Measurements from ENCODE around the gene BORCS6. TPM values are rescaled to one million over a fixed set of nuclear protein-coding genes. Genes with fewer than 3 reads are reported as not detected.

BORCS6 gene
- total RNA-seq, 1 donor from 2014 or later: 9.7 TPM

GRCh38 chr17:8192070-8192815, 2.3 kb upstream of the BORCS6 start:
- Mint-ChIP-seq H3K27ac (ENCODE audit: unreplicated experiment) (no peak overlapping the region), H3K9me3 (ENCODE audit: unreplicated experiment) (no peaks in the 10 kb centered on the region)

GRCh38 chr17:8190506-8190905, 526 bp upstream of the BORCS6 start:
- Mint-ChIP-seq H3K4me3 (ENCODE audit: unreplicated experiment) (peak overlapping the region; percentile 86), H3K9me3 (ENCODE audit: unreplicated experiment) (no peaks in the 10 kb centered on the region), H3K4me1 (ENCODE audit: unreplicated experiment) (peaks cover 10% of the 10 kb centered on the region), H3K27ac (ENCODE audit: unreplicated experiment) (peak overlapping the region; percentile 12), H3K36me3 (ENCODE audit: low read depth, unreplicated experiment) (peaks cover 4% of the 10 kb centered on the region), H3K27me3 (ENCODE audit: unreplicated experiment) (peaks cover 4% of the 10 kb centered on the region)
- DNase-seq (ENCODE audit: low spot score): no peak
- TF ChIP-seq CTCF (IDR thresholded peaks at IDR 0.05; ENCODE audit: unreplicated experiment): no peak

More at GRCh38 chr17:8192070-8192815, 2.3 kb upstream of the BORCS6 start:
- peak; percentile 73 for DNase-seq (ENCODE audit: low spot score)
- H3K4me3 Mint-ChIP-seq (ENCODE audit: unreplicated experiment): no peak overlapping the region
- H3K4me1 Mint-ChIP-seq (ENCODE audit: unreplicated experiment): peaks cover 10% of the 10 kb centered on the region
- no peak for TF ChIP-seq CTCF (IDR thresholded peaks at IDR 0.05; ENCODE audit: unreplicated experiment)
- H3K27me3 Mint-ChIP-seq (ENCODE audit: unreplicated experiment): peaks cover 5% of the 10 kb centered on the region
- peaks cover 4% of the 10 kb centered on the region for H3K36me3 Mint-ChIP-seq (ENCODE audit: low read depth, unreplicated experiment)

DNA sequence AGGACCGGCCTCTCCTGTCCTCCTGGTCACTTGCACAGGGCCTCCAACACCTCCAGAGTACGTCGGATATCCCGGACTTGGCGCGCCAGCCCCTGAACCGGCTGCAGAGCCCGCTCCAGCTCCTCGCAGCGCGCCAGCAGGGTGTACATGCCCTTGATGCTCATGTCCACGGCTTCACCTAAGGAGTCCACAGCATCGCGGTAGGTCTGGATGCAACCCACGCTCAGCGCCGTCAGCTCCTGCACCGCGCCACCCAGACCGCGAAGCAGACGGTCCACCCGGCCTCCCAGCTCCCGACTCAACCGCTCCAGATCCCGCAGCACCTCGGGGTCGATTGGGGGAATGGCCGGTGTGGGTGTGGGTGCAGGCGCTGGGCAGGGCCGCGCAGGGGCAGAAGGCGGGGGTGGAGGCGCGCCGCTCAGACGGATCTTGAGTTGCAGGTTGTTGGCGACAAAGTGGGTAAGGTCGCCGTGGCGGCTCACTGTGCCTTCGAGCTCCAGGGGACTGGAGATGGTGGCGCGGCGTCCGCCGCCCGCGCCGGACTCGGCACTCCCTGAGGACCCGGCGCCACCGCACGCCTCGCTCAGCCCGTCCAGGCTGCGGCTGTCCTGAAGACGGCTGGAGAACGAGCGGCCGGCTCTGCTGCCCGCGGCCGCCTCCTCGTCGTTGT, 804 bp downstream of the BORCS6 start:
- Mint-ChIP-seq H3K4me3 (ENCODE audit: unreplicated experiment) (peak overlapping the region; percentile 86), H3K9me3 (ENCODE audit: unreplicated experiment) (no peaks in the 10 kb centered on the region), H3K27ac (ENCODE audit: unreplicated experiment) (no peak overlapping the region), H3K4me1 (ENCODE audit: unreplicated experiment) (peaks cover 14% of the 10 kb centered on the region), H3K27me3 (ENCODE audit: unreplicated experiment) (peaks cover 4% of the 10 kb centered on the region), H3K36me3 (ENCODE audit: low read depth, unreplicated experiment) (peaks cover 4% of the 10 kb centered on the region)
- peak; percentile 23 for DNase-seq (ENCODE audit: low spot score)
- TF ChIP-seq CTCF (IDR thresholded peaks at IDR 0.05; ENCODE audit: unreplicated experiment): no peak

DNA sequence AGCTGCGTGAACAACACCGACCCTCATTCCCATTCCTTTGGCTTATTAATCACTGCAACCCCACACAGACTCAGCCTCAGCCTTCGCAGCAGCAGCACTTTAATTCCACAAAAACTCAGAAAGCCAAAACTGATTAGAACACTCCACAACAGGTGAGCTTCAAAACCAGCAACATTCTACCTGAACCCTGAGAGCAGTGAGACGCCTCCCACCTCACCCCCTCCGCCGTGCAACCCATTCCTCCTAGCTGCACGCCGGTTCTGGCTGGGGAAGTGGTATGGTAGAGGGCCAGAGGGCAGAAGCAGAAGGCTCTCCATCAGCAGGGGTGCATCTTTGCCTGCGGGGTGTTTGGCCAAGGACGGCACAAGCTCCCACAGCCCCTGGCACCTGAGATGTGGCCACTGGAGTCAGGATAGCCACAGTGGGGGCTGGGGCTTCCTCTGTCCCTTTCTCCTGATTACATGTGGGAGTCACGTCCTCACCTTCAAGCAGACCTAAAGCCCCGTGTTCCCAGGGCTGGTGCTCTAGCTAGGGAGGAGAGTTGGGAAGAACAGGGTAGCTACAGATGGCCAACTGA, 1.6 kb downstream of the BORCS6 start:
- H3K4me3 Mint-ChIP-seq (ENCODE audit: unreplicated experiment): no peak overlapping the region
- H3K9me3 Mint-ChIP-seq (ENCODE audit: unreplicated experiment): no peaks in the 10 kb centered on the region
- H3K27me3 Mint-ChIP-seq (ENCODE audit: unreplicated experiment): peaks cover 4% of the 10 kb centered on the region

More for the DNA sequence above, 1.6 kb downstream of the BORCS6 start:
- Mint-ChIP-seq H3K36me3 (ENCODE audit: low read depth, unreplicated experiment) (peaks cover 4% of the 10 kb centered on the region), H3K4me1 (ENCODE audit: unreplicated experiment) (peaks cover 20% of the 10 kb centered on the region), H3K27ac (ENCODE audit: unreplicated experiment) (peak overlapping the region; percentile 48)
- no peak for TF ChIP-seq CTCF (IDR thresholded peaks at IDR 0.05; ENCODE audit: unreplicated experiment)
- DNase-seq (ENCODE audit: low spot score): no peak
